ENCODE results near the gene HPCA.

HPCA gene

GRCh38 chr1:32939655-32940371 is 53.5 kb downstream of the HPCA start:
- no peak for DNase-seq

- no peak for DNase-seq
These were observed 57.9 kb downstream of the HPCA start for GRCh38 chr1:32944180-32944579.

Measured in activated T-cell treated with anti-CD3 and anti-CD28 coated beads, Interleukin-2, amount 50 U/mL, for 1 hour (primary cell).